CD14-positive monocyte (primary cell): ENCODE measurements around the gene STAT6. TPM values are rescaled to one million over a fixed set of nuclear protein-coding genes. Genes with fewer than 3 reads are reported as not detected.

Experiments
- DNase-seq, 3 donors: peaks; one replicate each; pipeline ENCODE4 v3.0.0-alpha.2; 2011 to 2022
- H2AFZ ChIP-seq: 2 replicates; pipeline ENCODE4 v1.6.0; 2012; ENCODE audit warnings: mild to moderate bottlenecking, low read depth, low read length, inconsistent platforms; ENCODE audit not compliant: insufficient read depth, poor library complexity, severe bottlenecking
- H3K27ac ChIP-seq, 2 donors: 1 replicate in 1 of 2; 2 replicates in 1 of 2; pipeline ENCODE4 v1.5.1; 2012 to 2013; ENCODE audit warnings: low read length in 2 of 2, control low read depth in 1 of 2, inconsistent platforms in 1 of 2, low read depth in 1 of 2, mild to moderate bottlenecking in 1 of 2
- H3K27me3 ChIP-seq, 2 donors: one replicate each; pipeline versions ENCODE4 v1.6.0 to v1.6.1; 2011 to 2013; ENCODE audit warnings: low read length in 2 of 2; ENCODE audit not compliant: control insufficient read depth in 2 of 2, insufficient read depth in 2 of 2
- H3K36me3 ChIP-seq, 2 donors: replicated peaks in 1 of 2; 1 replicate in 1 of 2; 2 replicates in 1 of 2; pipeline versions ENCODE4 v1.5.1 to v1.6.1; 2012 to 2013; ENCODE audit warnings: low read length in 2 of 2, control low read depth in 1 of 2, inconsistent platforms in 1 of 2, mild to moderate bottlenecking in 1 of 2; ENCODE audit not compliant: insufficient read depth in 2 of 2, control insufficient read depth in 1 of 2
- H3K4me1 ChIP-seq, 2 donors: 1 replicate in 1 of 2; 2 replicates in 1 of 2; pipeline versions ENCODE4 v1.5.1 to v1.6.1; 2012 to 2013; ENCODE audit warnings: low read length in 2 of 2, control low read depth in 1 of 2, inconsistent platforms in 1 of 2, mild to moderate bottlenecking in 1 of 2, moderate library complexity in 1 of 2; ENCODE audit not compliant: insufficient read depth in 2 of 2, control insufficient read depth in 1 of 2
- H3K4me2 ChIP-seq: replicated peaks from 2 replicates; pipeline ENCODE3; 2012; ENCODE audit warnings: low read length, moderate library complexity, mild to moderate bottlenecking; ENCODE audit not compliant: poor library complexity, severe bottlenecking; ENCODE audit errors: extremely low read depth
- H3K4me3 ChIP-seq, 3 experiments: fragments of 200-600 bp in 1 of 3; sonication (generic) in 1 of 3; replicated peaks in 1 of 3; 1 replicate in 2 of 3; 2 replicates in 1 of 3; pipeline ENCODE4 v1.5.1; 2011 to 2013; ENCODE audit warnings: low read length in 3 of 3, mild to moderate bottlenecking in 3 of 3, control low read depth in 2 of 3, low read depth in 2 of 3, inconsistent platforms in 1 of 3, moderate library complexity in 1 of 3
- H3K79me2 ChIP-seq: 2 replicates; pipeline ENCODE4 v1.6.0; 2012; ENCODE audit warnings: mild to moderate bottlenecking, control low read depth, inconsistent platforms, low read length, moderate library complexity; ENCODE audit not compliant: insufficient read depth
- H3K9ac ChIP-seq: 2 replicates; pipeline ENCODE4 v1.6.0; 2017; ENCODE audit warnings: low read length, mild to moderate bottlenecking; ENCODE audit not compliant: insufficient read depth, poor library complexity, severe bottlenecking
- H3K9me3 ChIP-seq, 2 donors: replicated peaks in 1 of 2; 1 replicate in 1 of 2; 2 replicates in 1 of 2; pipeline versions ENCODE4 v1.5.1 to v1.6.1; 2012 to 2013; ENCODE audit warnings: low read length in 2 of 2, control low read depth in 1 of 2; ENCODE audit not compliant: control insufficient read depth in 1 of 2, insufficient read depth in 1 of 2
- H4K20me1 ChIP-seq: 2 replicates; pipeline ENCODE4 v1.6.0; 2012; ENCODE audit warnings: mild to moderate bottlenecking, low read length, control low read depth, moderate library complexity; ENCODE audit not compliant: insufficient read depth
- H3K27ac Mint-ChIP-seq, 7 donors: one replicate each; pipeline ENCODE4 v1.8.0; 2020; ENCODE audit warnings: mild to moderate bottlenecking in 7 of 7, mixed read lengths in 7 of 7, moderate library complexity in 6 of 7, inconsistent platforms in 2 of 7
- H3K27me3 Mint-ChIP-seq, 3 donors: one replicate each; pipeline ENCODE4 v1.8.0; 2021 to 2022; ENCODE audit warnings: low read depth in 3 of 3, mild to moderate bottlenecking in 3 of 3, mixed read lengths in 3 of 3, moderate library complexity in 3 of 3, inconsistent platforms in 1 of 3
- H3K36me3 Mint-ChIP-seq, 2 donors: one replicate each; pipeline ENCODE4 v1.8.0; 2020; ENCODE audit warnings: mixed read lengths in 2 of 2, inconsistent platforms in 1 of 2, mild to moderate bottlenecking in 1 of 2
- H3K4me1 Mint-ChIP-seq: one replicate; pipeline ENCODE4 v1.8.0; 2020; ENCODE audit warnings: mild to moderate bottlenecking, mixed read lengths
- H3K4me3 Mint-ChIP-seq, 2 donors: one replicate each; pipeline ENCODE4 v1.8.0; 2020; ENCODE audit warnings: mild to moderate bottlenecking in 2 of 2, mixed read lengths in 2 of 2, moderate library complexity in 1 of 2
- H3K9me3 Mint-ChIP-seq, 7 donors: one replicate each; pipeline ENCODE4 v1.8.0; 2020 to 2022; ENCODE audit warnings: mixed read lengths in 7 of 7, mild to moderate bottlenecking in 6 of 7, moderate library complexity in 6 of 7, inconsistent platforms in 2 of 7
- CTCF ChIP-seq: fragments of 200-600 bp; IDR thresholded peaks from one replicate; pipeline ENCODE4 v1.8.0; 2022; ENCODE audit warnings: antibody characterized with exemption, mild to moderate bottlenecking
- WGBS: methylation state at CpG from one replicate; pipeline ENCODE4 v1.1.5; 2013; ENCODE audit warnings: missing lambda C conversion rate; ENCODE audit not compliant: insufficient coverage; 5-methylcytosine and 5-hydroxymethylcytosine counted together
- intact Hi-C, 2 donors: fragments of 100-400 bp; cut with micrococcal nuclease; formaldehyde crosslinking; loops; one replicate each; pipeline versions ENCODE4 v1.15.0 to v1.15.1; 2023
- polyA plus RNA-seq, 3 donors: library from polyadenylated mRNA; depleted of rRNA in 1 of 3; unstranded in 2 of 3; stranded (reverse) in 1 of 3; fragments of 300-500 nt in 2 of 3; fragments of >200 nt in 1 of 3; fragmentation: Illumina TruSeq in 2 of 3; gene quantifications; 1 replicate in 2 of 3; 2 replicates in 1 of 3; pipeline ENCODE4 v1.2.3, GENCODE V29; 2012 to 2021

Gene STAT6
- polyA plus RNA-seq, 3 donors, result 132 to 637 (median 154) TPM

- Histone ChIP-seq H3K4me3 (no peak overlapping the region), H3K4me2 (no peak overlapping the region), H3K9me3 (no peaks in the 10 kb centered on the region), H2AFZ (no peak overlapping the region), H3K36me3 (no peaks in the 10 kb centered on the region), H3K4me1 (peaks cover 57 to 58% of the 10 kb centered on the region in 2 donors), H3K79me2 (no peaks in the 10 kb centered on the region), H3K27me3 (no peaks in the 10 kb centered on the region), H3K27ac (no peak overlapping the region), H4K20me1 (no peaks in the 10 kb centered on the region), H3K9ac (no peak overlapping the region)
- intact Hi-C loops, result no loop called here
- peaks cover 57% of the 10 kb centered on the region for H3K4me1 Mint-ChIP-seq
- peaks cover 0 to 3% (median 1%) of the 10 kb centered on the region in 3 donors for H3K27me3 Mint-ChIP-seq
- WGBS, result no CpG with 5 or more reads among the region's 1 CpG
- TF ChIP-seq CTCF, result no peak
- peaks cover 0 to 3% (median 0%) of the 10 kb centered on the region in 7 donors for H3K9me3 Mint-ChIP-seq
- DNase-seq, result no peak
- peak overlapping the region in 2 of 7 donors; percentile 23 to 47 for H3K27ac Mint-ChIP-seq
- peak overlapping the region in 1 of 2 donors; percentile 11 for H3K4me3 Mint-ChIP-seq
- no peaks in the 10 kb centered on the region for H3K36me3 Mint-ChIP-seq
Observed at GRCh38 chr12:57051011-57051410, 60.2 kb downstream of the STAT6 start.

- intact Hi-C loops, result no loop called here
- Histone ChIP-seq H3K4me2 (peak within 1 kb of the TSS; percentile 18), H3K4me1 (peaks cover 55% of the 10 kb centered on the region in 2 donors), H3K27me3 (no peaks in the 10 kb centered on the region), H3K9ac (no peak within 1 kb of the TSS), H3K27ac (peak within 1 kb of the TSS; percentile 3 to 85), H3K36me3 (no peaks in the 10 kb centered on the region), H3K4me3 (peak within 1 kb of the TSS in 1 of 3 experiments; percentile 22), H2AFZ (no peak within 1 kb of the TSS), H3K9me3 (no peaks in the 10 kb centered on the region), H3K79me2 (no peaks in the 10 kb centered on the region), H4K20me1 (no peaks in the 10 kb centered on the region)
- Mint-ChIP-seq H3K27ac (peak within 1 kb of the TSS in 6 of 7 donors; percentile 37 to 93 (median 68)), H3K4me1 (peaks cover 60% of the 10 kb centered on the region), H3K9me3 (peaks cover 0 to 3% (median 0%) of the 10 kb centered on the region in 7 donors), H3K27me3 (peaks cover 0 to 6% (median 6%) of the 10 kb centered on the region in 3 donors), H3K4me3 (peak within 1 kb of the TSS in 1 of 2 donors; percentile 60), H3K36me3 (no peaks in the 10 kb centered on the region)
- DNase-seq, result no peak
- no peak for TF ChIP-seq CTCF
- WGBS, result 100% methylated on average over 1 of the region's 2 CpGs
Observed at GRCh38 chr12:57049890-57050289, 61.3 kb downstream of the STAT6 start, which contains the start of gene MYO1A. Gene MYO1A (minus strand): TSS chr12:57050129. CDS start chr12:57048323, 1,806 bp downstream.
